HCT116 (cell line): ENCODE measurements around the gene OR13A1. TPM values are rescaled to one million over a fixed set of nuclear protein-coding genes. Genes with fewer than 3 reads are reported as not detected.

ENCODE experiments used
- ATAC-seq: fragments of 200-7000 bp; cut with Tn5 transposase; 2 replicates; pipeline ENCODE4 v1.9.1; 2020; ENCODE audit warnings: mild to moderate bottlenecking, moderate library complexity
- BruUV-seq: library from RNA; stranded (reverse); fragments of 400-500 nt; replicated peaks from 2 replicates; lab custom pipeline; 2021; lab: Mats Ljungman, UMichigan
- CTCF ChIA-PET: fragments of 300-600 bp; sonication (Branson Sonifier 250); formaldehyde crosslinking; loops from one replicate; lab custom pipeline; 2021; ENCODE audit warnings: antibody characterized with exemption; lab: Charles Lee
- POLR2A ChIA-PET: fragments of 300-600, 350-600 bp; sonication (Branson Sonifier 250); formaldehyde crosslinking; loops from one replicate; lab custom pipeline; 2021; ENCODE audit warnings: antibody characterized with exemption; lab: Charles Lee
- RAD21 ChIA-PET, 2 experiments: fragments of 300-600 bp; sonication (Branson Sonifier 250); formaldehyde crosslinking; loops; one replicate each; lab custom pipeline; 2023; ENCODE audit warnings: low total read pairs in 2 of 2; ENCODE audit not compliant: uncharacterized antibody in 2 of 2, unreplicated experiment in 2 of 2, low non-redundant PET in 1 of 2; lab: Charles Lee
- DNase-seq: peaks from one replicate; pipeline ENCODE4 v3.0.0-alpha.2; 2010; ENCODE audit warnings: low read depth, low spot score
- H2AFZ ChIP-seq: fragments of 200-600 bp; shearing (Covaris generic), sonication (generic); 2 replicates; pipeline ENCODE4 v1.6.1; 2017; ENCODE audit warnings: low read depth, mixed run types, mixed read lengths, antibody characterized with exemption, low read length; ENCODE audit not compliant: poor library complexity, severe bottlenecking
- H3K27ac ChIP-seq: 2 replicates; pipeline ENCODE4 v1.5.1; 2012; ENCODE audit warnings: low read depth, low read length
- H3K27me3 ChIP-seq: fragments of 200-600 bp; sonication (generic); 2 replicates; pipeline ENCODE4 v1.6.1; 2016; ENCODE audit warnings: mixed run types, low read length, mixed read lengths; ENCODE audit not compliant: insufficient read depth
- H3K36me3 ChIP-seq, 2 experiments: fragments of 200-500 bp in 1 of 2; fragments of 200-600 bp in 1 of 2; sonication (Bioruptor generic) in 1 of 2; sonication (generic) in 1 of 2; 2 replicates each; pipeline versions ENCODE4 v1.5.1 to v1.6.1; 2014 to 2016; ENCODE audit warnings: low read length in 2 of 2, inconsistent platforms in 1 of 2, mixed read lengths in 1 of 2, mixed run types in 1 of 2; ENCODE audit not compliant: insufficient read depth in 2 of 2, control insufficient read depth in 1 of 2
- H3K4me1 ChIP-seq, 2 experiments: fragments of 200-600 bp in 1 of 2; sonication (generic) in 1 of 2; 2 replicates each; pipeline versions ENCODE4 v1.5.1 to v1.6.1; 2012 to 2017; ENCODE audit warnings: low read length in 2 of 2, inconsistent platforms in 1 of 2, mild to moderate bottlenecking in 1 of 2, mixed read lengths in 1 of 2, mixed run types in 1 of 2, moderate library complexity in 1 of 2; ENCODE audit not compliant: insufficient read depth in 2 of 2, control insufficient read depth in 1 of 2
- H3K4me2 ChIP-seq: fragments of 200-600 bp; sonication (generic); 2 replicates; pipeline ENCODE4 v1.6.1; 2017; ENCODE audit warnings: mixed run types, low read length, mixed read lengths
- H3K4me3 ChIP-seq, 2 experiments: fragments of 200-600 bp in 1 of 2; sonication (generic) in 1 of 2; replicated peaks in 1 of 2; 2 replicates each; pipeline ENCODE4 v1.5.1; 2011 to 2016; ENCODE audit warnings: low read length in 2 of 2, control low read depth in 1 of 2, low read depth in 1 of 2, mild to moderate bottlenecking in 1 of 2, mixed read lengths in 1 of 2, mixed run types in 1 of 2
- H3K79me2 ChIP-seq: fragments of 200-600 bp; sonication (generic); 2 replicates; pipeline ENCODE4 v1.6.1; 2017; ENCODE audit warnings: mild to moderate bottlenecking, mixed run types, low read length, moderate library complexity, mixed read lengths; ENCODE audit not compliant: insufficient read depth
- H3K9ac ChIP-seq: fragments of 200-600 bp; sonication (generic); 2 replicates; pipeline ENCODE4 v1.6.1; 2016; ENCODE audit warnings: low read length, mixed read lengths
- H3K9me2 ChIP-seq: fragments of 200-600 bp; sonication (generic), shearing (Covaris generic); 2 replicates; pipeline ENCODE4 v1.6.1; 2017; ENCODE audit warnings: mixed run types, mild to moderate bottlenecking, moderate library complexity; ENCODE audit not compliant: insufficient read depth
- H3K9me3 ChIP-seq, 2 experiments: fragments of 200-500 bp in 1 of 2; fragments of 200-600 bp in 1 of 2; sonication (Bioruptor generic) in 1 of 2; sonication (generic) in 1 of 2; 2 replicates each; pipeline ENCODE4 v1.6.1; 2014 to 2017; ENCODE audit warnings: low read length in 2 of 2, mixed read lengths in 2 of 2, inconsistent platforms in 1 of 2, low read depth in 1 of 2, mild to moderate bottlenecking in 1 of 2, mixed run types in 1 of 2, moderate library complexity in 1 of 2; ENCODE audit not compliant: control insufficient read depth in 1 of 2, insufficient read depth in 1 of 2
- H4K20me1 ChIP-seq: fragments of 200-600 bp; sonication (generic), shearing (Covaris generic); 2 replicates; pipeline ENCODE4 v1.6.1; 2017; ENCODE audit warnings: mixed run types, mild to moderate bottlenecking, moderate library complexity; ENCODE audit not compliant: insufficient read depth
- ATF3 ChIP-seq: IDR thresholded peaks from 2 replicates; pipeline ENCODE4 v1.6.1; 2012
- CBX3 ChIP-seq: IDR thresholded peaks from 2 replicates; pipeline ENCODE4 v1.6.1; 2012; ENCODE audit warnings: low read depth
- CEBPB ChIP-seq: IDR thresholded peaks from 2 replicates; pipeline ENCODE4 v1.6.1; 2012; ENCODE audit warnings: low read depth
- CTCF ChIP-seq, 3 experiments: fragments of 200-600 bp in 1 of 3; sonication (generic) in 1 of 3; IDR thresholded peaks in 2 of 3; conservative IDR thresholded peaks in 1 of 3; 2 replicates each; pipeline ENCODE4 v1.5.1; 2012 to 2017; ENCODE audit warnings: low read depth in 2 of 3, low read length in 2 of 3, antibody characterized with exemption in 1 of 3, borderline replicate concordance in 1 of 3, control low read depth in 1 of 3, mild to moderate bottlenecking in 1 of 3, mixed read lengths in 1 of 3, mixed run types in 1 of 3, moderate library complexity in 1 of 3; ENCODE audit not compliant: insufficient read depth in 1 of 3
- EGR1 ChIP-seq: IDR thresholded peaks from 2 replicates; pipeline ENCODE4 v1.6.1; 2012; ENCODE audit warnings: low read depth
- ELF1 ChIP-seq: IDR thresholded peaks from 2 replicates; pipeline ENCODE4 v1.6.1; 2012; ENCODE audit warnings: low read depth, borderline replicate concordance
- EZH2 ChIP-seq: fragments of 200-600 bp; sonication (generic); IDR thresholded peaks from 2 replicates; pipeline ENCODE4 v1.6.1; 2017; ENCODE audit warnings: antibody characterized with exemption, mixed run types
- EZH2phosphoT487 ChIP-seq: fragments of 200-600 bp; IDR thresholded peaks from 2 replicates; pipeline ENCODE4 v1.6.1; 2018; ENCODE audit warnings: antibody characterized with exemption, borderline replicate concordance
- FOSL1 ChIP-seq: IDR thresholded peaks from 2 replicates; pipeline ENCODE4 v1.6.1; 2012; ENCODE audit warnings: low read depth
- MAX ChIP-seq: IDR thresholded peaks from 2 replicates; pipeline ENCODE4 v1.6.1; 2012
- POLR2AphosphoS5 ChIP-seq: IDR thresholded peaks from 2 replicates; pipeline ENCODE4 v1.6.1; 2011; ENCODE audit warnings: mild to moderate bottlenecking, low read depth, low read length, moderate library complexity
- RAD21 ChIP-seq: IDR thresholded peaks from 2 replicates; pipeline ENCODE4 v1.6.1; 2012; ENCODE audit warnings: low read depth, mild to moderate bottlenecking
- SRF ChIP-seq: IDR thresholded peaks from 2 replicates; pipeline ENCODE4 v1.6.1; 2012; ENCODE audit warnings: low read depth
- TCF7L2 ChIP-seq: IDR thresholded peaks from 2 replicates; pipeline ENCODE4 v1.7.0; 2011; ENCODE audit warnings: borderline replicate concordance, inconsistent platforms; ENCODE audit not compliant: insufficient read depth, insufficient read length; ENCODE audit errors: extremely low read depth
- ZBTB33 ChIP-seq: IDR thresholded peaks from 2 replicates; pipeline ENCODE4 v1.6.1; 2011; ENCODE audit warnings: mild to moderate bottlenecking, low read length, moderate library complexity; ENCODE audit not compliant: insufficient replicate concordance; ENCODE audit errors: extremely low read depth
- ZFX ChIP-seq: fragments of 450-650 bp; IDR thresholded peaks from 2 replicates; pipeline ENCODE4 v1.6.1; 2017
- ZNF274 ChIP-seq: fragments of 200-500 bp; sonication (Bioruptor generic); IDR thresholded peaks from 2 replicates; pipeline ENCODE4 v1.6.1; 2014; ENCODE audit warnings: mild to moderate bottlenecking, low read depth, low read length, inconsistent platforms
- intact Hi-C: fragments of 100-400 bp; cut with micrococcal nuclease; formaldehyde crosslinking; loops from 2 replicates; pipeline ENCODE4 v1.10.0; 2022
- total RNA-seq: library from RNA; stranded (reverse); gene quantifications from one replicate; pipeline ENCODE4 v1.2.1, GENCODE V29; 2021; ENCODE audit not compliant: unreplicated experiment

OR13A1 gene
- total RNA-seq, 1 experiment from 2014 or later: not detected

GRCh38 chr10:45261946-45262345, 53.5 kb downstream of the OR13A1 start:
- ChIA-PET CTCF (interaction anchor here (1.2 kb wide), 1 partner anchor 12 kb away, joined by 4 read pairs; no protein-coding TSS in a partner anchor), RAD21 (no interaction called here), POLR2A (interaction anchor here (0.9 kb wide), 1 partner anchor 283 kb away, joined by 3 read pairs; no protein-coding TSS in a partner anchor)
- Histone ChIP-seq H4K20me1 (no peaks in the 10 kb centered on the region), H2AFZ (no peak overlapping the region), H3K4me1 (no peaks in the 10 kb centered on the region), H3K27me3 (peaks cover 21% of the 10 kb centered on the region), H3K9me2 (no peaks in the 10 kb centered on the region), H3K79me2 (no peaks in the 10 kb centered on the region), H3K4me2 (no peak overlapping the region), H3K36me3 (no peaks in the 10 kb centered on the region), H3K9me3 (no peaks in the 10 kb centered on the region), H3K9ac (no peak overlapping the region), H3K4me3 (no peak overlapping the region), H3K27ac (no peak overlapping the region)
- TF ChIP-seq CBX3 (no peak), EZH2phosphoT487 (no peak), ATF3 (no peak), CEBPB (no peak), MAX (no peak), ZNF274 (no peak), SRF (no peak), ELF1 (no peak), POLR2AphosphoS5 (no peak), EGR1 (no peak), RAD21 (no peak), ZFX (no peak), CTCF (IDR thresholded peaks at IDR 0.05 in 2 of 3, conservative IDR thresholded peaks at IDR 0.05 in 1 of 3; ENCODE audit: borderline replicate concordance in 1 of 3, insufficient read depth in 1 of 3, low read depth in 2 of 3, low read length in 2 of 3) (no peak), FOSL1 (no peak), EZH2 (no peak), ZBTB33 (no peak), TCF7L2 (no peak)
- BruUV-seq: no TSS peak
- intact Hi-C loops: no loop called here
- ATAC-seq (no peak), DNase-seq (no peak)
